ENCODE results near the gene PTK7. TPM values are rescaled to one million over a fixed set of nuclear protein-coding genes. Genes with fewer than 3 reads are reported as not detected.

PTK7 gene
- total and polyA plus RNA-seq, 2 donors from 2014 or later = 26.0 to 55.2 TPM

GRCh38 chr6:43032326-43032725, 43.8 kb upstream of the PTK7 start:
- no peak for DNase-seq
- Histone ChIP-seq H3K9ac (ENCODE audit: low read length in 3 of 3) (no peak overlapping the region), H3K27me3 (ENCODE audit: control insufficient read depth, insufficient read depth, low read length) (no peaks in the 10 kb centered on the region), H3K4me3 (ENCODE audit: low read length in 3 of 3) (no peak overlapping the region), H3K27ac (ENCODE audit: low read depth in 2 of 2, low read length in 2 of 2) (no peak overlapping the region), H3K36me3 (ENCODE audit: control insufficient read depth in 2 of 3, insufficient read depth in 3 of 3, low read length in 3 of 3) (peaks cover 8 to 19% (median 18%) of the 10 kb centered on the region in 3 donors), H3K4me1 (ENCODE audit: control insufficient read depth in 2 of 3, insufficient read depth in 2 of 3, low read depth in 1 of 3, low read length in 3 of 3) (peaks cover 0 to 2% (median 0%) of the 10 kb centered on the region in 3 donors), H3K9me3 (ENCODE audit: control insufficient read depth in 2 of 3, insufficient read depth in 1 of 3, low read length in 3 of 3) (no peaks in the 10 kb centered on the region)
- no peak for FAIRE-seq
- intact Hi-C loops (cut with DNase I) = no loop called here
- TF ChIP-seq CTCF (IDR thresholded peaks at IDR 0.05; ENCODE audit: borderline replicate concordance, extremely low read depth, insufficient read depth) = no peak

- Histone ChIP-seq H3K27ac (ENCODE audit: low read depth in 2 of 2, low read length in 2 of 2) (no peak overlapping the region), H3K4me1 (ENCODE audit: control insufficient read depth in 2 of 3, insufficient read depth in 2 of 3, low read depth in 1 of 3, low read length in 3 of 3) (peaks cover 0 to 2% (median 0%) of the 10 kb centered on the region in 3 donors), H3K9ac (ENCODE audit: low read length in 3 of 3) (no peak overlapping the region), H3K9me3 (ENCODE audit: control insufficient read depth in 2 of 3, insufficient read depth in 1 of 3, low read length in 3 of 3) (no peaks in the 10 kb centered on the region), H3K36me3 (ENCODE audit: control insufficient read depth in 2 of 3, insufficient read depth in 3 of 3, low read length in 3 of 3) (peaks cover 9 to 25% (median 22%) of the 10 kb centered on the region in 3 donors), H3K27me3 (ENCODE audit: control insufficient read depth, insufficient read depth, low read length) (no peaks in the 10 kb centered on the region), H3K4me3 (ENCODE audit: low read length in 3 of 3) (no peak overlapping the region)
- TF ChIP-seq CTCF (IDR thresholded peaks at IDR 0.05; ENCODE audit: borderline replicate concordance, extremely low read depth, insufficient read depth) = no peak
- DNase-seq (no peak), FAIRE-seq (no peak)
- intact Hi-C loops (cut with DNase I) = no loop called here
These were observed 42.5 kb upstream of the PTK7 start for GRCh38 chr6:43033496-43034189.

GRCh38 chr6:43034190-43034525, 42.0 kb upstream of the PTK7 start:
- Histone ChIP-seq H3K9me3 (ENCODE audit: control insufficient read depth in 2 of 3, insufficient read depth in 1 of 3, low read length in 3 of 3) (no peaks in the 10 kb centered on the region), H3K27ac (ENCODE audit: low read depth in 2 of 2, low read length in 2 of 2) (no peak overlapping the region), H3K27me3 (ENCODE audit: control insufficient read depth, insufficient read depth, low read length) (no peaks in the 10 kb centered on the region), H3K36me3 (ENCODE audit: control insufficient read depth in 2 of 3, insufficient read depth in 3 of 3, low read length in 3 of 3) (peaks cover 9 to 25% (median 25%) of the 10 kb centered on the region in 3 donors), H3K9ac (ENCODE audit: low read length in 3 of 3) (no peak overlapping the region), H3K4me1 (ENCODE audit: control insufficient read depth in 2 of 3, insufficient read depth in 2 of 3, low read depth in 1 of 3, low read length in 3 of 3) (peaks cover 0 to 2% (median 0%) of the 10 kb centered on the region in 3 donors), H3K4me3 (ENCODE audit: low read length in 3 of 3) (no peak overlapping the region)
- TF ChIP-seq CTCF (IDR thresholded peaks at IDR 0.05; ENCODE audit: borderline replicate concordance, extremely low read depth, insufficient read depth) = no peak
- FAIRE-seq (no peak), DNase-seq (no peak)
- intact Hi-C loops (cut with DNase I) = no loop called here
